Neural progenitor cell (in vitro differentiated cells): ENCODE data around the gene ADA. TPM values are rescaled to one million over a fixed set of nuclear protein-coding genes. Genes with fewer than 3 reads are reported as not detected.

Experiments
- DNase-seq: peaks from one replicate; pipeline ENCODE4 v3.0.0-alpha.2; 2016; ENCODE audit warnings: low spot score
- H2AFZ ChIP-seq: fragments of 200-600 bp; sonication (generic); replicated peaks from 2 replicates; pipeline ENCODE4 v1.6.1; 2016; ENCODE audit warnings: antibody characterized with exemption
- H3F3A ChIP-seq: fragments of 200-600 bp; sonication (generic); 2 replicates; pipeline ENCODE4 v1.6.1; 2016; ENCODE audit warnings: antibody characterized with exemption, low read depth
- H3K27ac ChIP-seq: fragments of 200-600 bp; sonication (generic); 2 replicates; pipeline ENCODE4 v1.5.1; 2016; ENCODE audit warnings: mild to moderate bottlenecking
- H3K27me3 ChIP-seq: fragments of 200-600 bp; sonication (generic); 2 replicates; pipeline ENCODE4 v1.6.1; 2016; ENCODE audit warnings: mild to moderate bottlenecking, moderate library complexity
- H3K36me3 ChIP-seq: fragments of 200-600 bp; sonication (generic); 2 replicates; pipeline ENCODE4 v1.5.1; 2016
- H3K4me1 ChIP-seq: fragments of 200-600 bp; sonication (generic); 2 replicates; pipeline ENCODE4 v1.6.1; 2016; ENCODE audit warnings: mixed run types
- H3K4me2 ChIP-seq: fragments of 200-600 bp; sonication (generic); 2 replicates; pipeline ENCODE4 v1.6.1; 2016
- H3K4me3 ChIP-seq: fragments of 200-600 bp; sonication (generic); 2 replicates; pipeline ENCODE4 v1.5.1; 2016
- H3K79me2 ChIP-seq: fragments of 200-600 bp; sonication (generic); 2 replicates; pipeline ENCODE4 v1.6.1; 2016; ENCODE audit warnings: low read depth
- H3K9ac ChIP-seq: fragments of 200-600 bp; sonication (generic); 2 replicates; pipeline ENCODE4 v1.6.1; 2016
- H3K9me3 ChIP-seq: fragments of 200-600 bp; sonication (generic); 2 replicates; pipeline ENCODE4 v1.5.1; 2016; ENCODE audit warnings: low read depth
- H4K20me1 ChIP-seq: fragments of 200-600 bp; sonication (generic); 2 replicates; pipeline ENCODE4 v1.6.1; 2016; ENCODE audit warnings: low read depth
- H3K27ac Mint-ChIP-seq: 3 replicates; pipeline ENCODE4 v1.8.0; 2021; ENCODE audit warnings: mixed read lengths
- H3K27me3 Mint-ChIP-seq: 2 replicates; pipeline ENCODE4 v1.8.0; 2022; ENCODE audit warnings: low read depth, mild to moderate bottlenecking, inconsistent platforms, moderate library complexity, mixed read lengths; ENCODE audit not compliant: insufficient read depth
- H3K36me3 Mint-ChIP-seq: 3 replicates; pipeline ENCODE4 v1.8.0; 2021; ENCODE audit warnings: mixed read lengths
- H3K4me1 Mint-ChIP-seq: 3 replicates; pipeline ENCODE4 v1.8.0; 2021; ENCODE audit warnings: mixed read lengths
- H3K4me3 Mint-ChIP-seq: 3 replicates; pipeline ENCODE4 v1.8.0; 2021; ENCODE audit warnings: mild to moderate bottlenecking, moderate library complexity, mixed read lengths
- H3K9me3 Mint-ChIP-seq: 3 replicates; pipeline ENCODE4 v1.8.0; 2020; ENCODE audit warnings: mixed read lengths
- CTCF ChIP-seq: fragments of 200-600 bp; sonication (generic); IDR thresholded peaks from 2 replicates; pipeline ENCODE4 v1.5.1; 2017; ENCODE audit warnings: antibody characterized with exemption, mild to moderate bottlenecking
- EZH2 ChIP-seq: fragments of 200-600 bp; sonication (generic); IDR thresholded peaks from 2 replicates; pipeline ENCODE4 v1.6.1; 2017; ENCODE audit warnings: antibody characterized with exemption, mild to moderate bottlenecking, moderate library complexity
- EZH2phosphoT487 ChIP-seq: fragments of 200-600 bp; sonication (generic); IDR thresholded peaks from 2 replicates; pipeline ENCODE4 v1.6.1; 2017; ENCODE audit warnings: antibody characterized with exemption
- total RNA-seq: library from RNA; depleted of rRNA; stranded (reverse); fragments of >200 nt; gene quantifications from 2 replicates; pipeline ENCODE4 v1.2.3, GENCODE V29; 2015; ENCODE audit warnings: low replicate concordance

The ADA gene
- total RNA-seq, 1 donor from 2014 or later, result 29.7 TPM

- H3K9ac ChIP-seq, result no peak overlapping the region
- no peak overlapping the region for H3K4me3 ChIP-seq
- TF ChIP-seq CTCF, result no peak
- no peaks in the 10 kb centered on the region for H3K9me3 ChIP-seq
- no peak overlapping the region for H3K4me2 ChIP-seq
- H3K27me3 ChIP-seq, result no peaks in the 10 kb centered on the region
- H3K36me3 ChIP-seq, result no peaks in the 10 kb centered on the region
- peak overlapping the region; percentile 22 for H3K4me3 Mint-ChIP-seq
- peaks cover 19% of the 10 kb centered on the region for H3K4me1 Mint-ChIP-seq
- H3K27ac Mint-ChIP-seq, result peak overlapping the region; percentile 90
- H3K27me3 Mint-ChIP-seq, result peaks cover 5% of the 10 kb centered on the region
- no peak overlapping the region for H3K27ac ChIP-seq
- H4K20me1 ChIP-seq, result no peaks in the 10 kb centered on the region
- peaks cover 3% of the 10 kb centered on the region for H3K9me3 Mint-ChIP-seq
- DNase-seq, result no peak
- no peaks in the 10 kb centered on the region for H3K4me1 ChIP-seq
- H2AFZ ChIP-seq, result no peak overlapping the region
- H3F3A ChIP-seq, result no peaks in the 10 kb centered on the region
- H3K79me2 ChIP-seq, result no peaks in the 10 kb centered on the region
- H3K36me3 Mint-ChIP-seq, result no peaks in the 10 kb centered on the region
Measured at GRCh38 chr20:44690781-44691423, 39.4 kb upstream of the ADA start.

- no peak for DNase-seq
- Mint-ChIP-seq H3K4me1 (peaks cover 20% of the 10 kb centered on the region), H3K4me3 (no peak overlapping the region), H3K27me3 (peaks cover 5% of the 10 kb centered on the region), H3K9me3 (peaks cover 3% of the 10 kb centered on the region), H3K27ac (no peak overlapping the region), H3K36me3 (no peaks in the 10 kb centered on the region)
- Histone ChIP-seq H3K79me2 (no peaks in the 10 kb centered on the region), H3K9me3 (no peaks in the 10 kb centered on the region), H3K4me1 (no peaks in the 10 kb centered on the region), H3K27me3 (no peaks in the 10 kb centered on the region), H2AFZ (no peak overlapping the region), H4K20me1 (no peaks in the 10 kb centered on the region), H3K4me3 (no peak overlapping the region), H3K27ac (no peak overlapping the region), H3K4me2 (no peak overlapping the region), H3K36me3 (no peaks in the 10 kb centered on the region), H3K9ac (no peak overlapping the region), H3F3A (no peaks in the 10 kb centered on the region)
- TF ChIP-seq EZH2, result no peak
- no peak for TF ChIP-seq EZH2phosphoT487
- no peak for TF ChIP-seq CTCF
Measured at GRCh38 chr20:44689809-44690208, 38.3 kb upstream of the ADA start.

GRCh38 chr20:44688053-44688625, 36.6 kb upstream of the ADA start:
- DNase-seq, result no peak

More at GRCh38 chr20:44688053-44688625, 36.6 kb upstream of the ADA start:
- Mint-ChIP-seq H3K9me3 (peaks cover 3% of the 10 kb centered on the region), H3K27ac (no peak overlapping the region), H3K4me1 (peaks cover 17% of the 10 kb centered on the region), H3K27me3 (peaks cover 5% of the 10 kb centered on the region), H3K4me3 (no peak overlapping the region), H3K36me3 (no peaks in the 10 kb centered on the region)
- Histone ChIP-seq H3K4me3 (no peak overlapping the region), H3K4me2 (no peak overlapping the region), H3K9ac (no peak overlapping the region), H3K4me1 (no peaks in the 10 kb centered on the region), H4K20me1 (no peaks in the 10 kb centered on the region), H3K27ac (no peak overlapping the region), H3K36me3 (no peaks in the 10 kb centered on the region), H3K79me2 (no peaks in the 10 kb centered on the region), H3K9me3 (no peaks in the 10 kb centered on the region), H3K27me3 (no peaks in the 10 kb centered on the region), H3F3A (no peaks in the 10 kb centered on the region), H2AFZ (no peak overlapping the region)
- TF ChIP-seq CTCF (no peak), EZH2phosphoT487 (no peak), EZH2 (no peak)
